Measurements from ENCODE around the gene CERK. TPM values are rescaled to one million over a fixed set of nuclear protein-coding genes. Genes with fewer than 3 reads are reported as not detected.

The CERK gene
- total and polyA plus RNA-seq, 2 of the 13 experiments (the other 11 are each of a cell fraction or from before 2014, with no cell fraction given): 40.3 to 41.9 TPM

GRCh38 chr22:46754110-46754799 lies 16.2 kb upstream of the CERK start (continued):
- 0 out of 2 replicates have a peak, but pooled peaks have one; percentile 27 for TF ChIP-seq ZNF503 (CRISPR knock-in tag; IDR thresholded peaks at IDR 0.05)
- TF ChIP-seq SIX4 (CRISPR knock-in tag; IDR thresholded peaks at IDR 0.05): 0 out of 2 replicates have a peak, but pooled peaks have one; percentile 17
- peak; percentile 65 to 94; a peak in 3 of 4 replicates for TF ChIP-seq POLR2A (IDR thresholded peaks at IDR 0.05; ENCODE audit: insufficient read depth in 1 of 2, low read depth in 2 of 2, low read length in 2 of 2)
- TF ChIP-seq SNAI1 (CRISPR knock-in tag; IDR thresholded peaks at IDR 0.05; ENCODE audit: borderline replicate concordance): no peak
- TF ChIP-seq DMAP1 (CRISPR knock-in tag; IDR thresholded peaks at IDR 0.05): peak; percentile 85
- peak; percentile 67; the same call in 1 of the 2 replicates for TF ChIP-seq JUNB (CRISPR knock-in tag; IDR thresholded peaks at IDR 0.05; ENCODE audit: borderline replicate concordance)
- no peak for TF ChIP-seq PBX2 (CRISPR knock-in tag; IDR thresholded peaks at IDR 0.05)
- no peak; the same call in 1 of the 2 replicates for TF ChIP-seq TIGD3 (CRISPR knock-in tag; IDR thresholded peaks at IDR 0.05; ENCODE audit: borderline replicate concordance)
- no peak for TF ChIP-seq HNRNPH1 (optimal IDR thresholded peaks at IDR 0.05; ENCODE audit: low read depth, low read length)
- TF ChIP-seq ZZZ3 (CRISPR knock-in tag; IDR thresholded peaks at IDR 0.05; ENCODE audit: borderline replicate concordance): peak; percentile 83; the same call in 1 of the 2 replicates
- peak; percentile 80; the same call in 1 of the 2 replicates for TF ChIP-seq IRF2 (CRISPR knock-in tag; IDR thresholded peaks at IDR 0.05)
- TF ChIP-seq CENPBD1 (CRISPR knock-in tag; IDR thresholded peaks at IDR 0.05; ENCODE audit: borderline replicate concordance, low read depth): no peak
- TF ChIP-seq ZNF329 (CRISPR knock-in tag; IDR thresholded peaks at IDR 0.05; ENCODE audit: low read depth): no peak
- no peak for TF ChIP-seq RARG (CRISPR knock-in tag; IDR thresholded peaks at IDR 0.05; ENCODE audit: low read depth)
- no peak for TF ChIP-seq HNRNPUL1 (IDR thresholded peaks at IDR 0.05; ENCODE audit: low read depth, low read length)
- no peak; the same call in 1 of the 2 replicates for TF ChIP-seq ZNF280B (CRISPR knock-in tag; IDR thresholded peaks at IDR 0.05; ENCODE audit: borderline replicate concordance)
- TF ChIP-seq ZNF781 (CRISPR knock-in tag; IDR thresholded peaks at IDR 0.05; ENCODE audit: borderline replicate concordance, not compliant biosample characterization): no peak
- TF ChIP-seq GFI1 (CRISPR knock-in tag; IDR thresholded peaks at IDR 0.05; ENCODE audit: borderline replicate concordance): no peak
- no peak for TF ChIP-seq FOXO4 (CRISPR knock-in tag; conservative IDR thresholded peaks at IDR 0.05)
- TF ChIP-seq ZNF44 (CRISPR knock-in tag; IDR thresholded peaks at IDR 0.05): no peak
- TF ChIP-seq JUN (CRISPR knock-in tag; IDR thresholded peaks at IDR 0.05): peak; percentile 91; the same call in 1 of the 2 replicates
- TF ChIP-seq STAG1 (CRISPR knock-in tag; IDR thresholded peaks at IDR 0.05): no peak; the same call in 1 of the 2 replicates

Data from HepG2 (cell line).